ENCODE measurements around the gene STX12. TPM values are rescaled to one million over a fixed set of nuclear protein-coding genes. Genes with fewer than 3 reads are reported as not detected.

Gene STX12
- total and polyA plus RNA-seq, 2 experiments from 2014 or later: 6.1 to 9.0 TPM

DNA sequence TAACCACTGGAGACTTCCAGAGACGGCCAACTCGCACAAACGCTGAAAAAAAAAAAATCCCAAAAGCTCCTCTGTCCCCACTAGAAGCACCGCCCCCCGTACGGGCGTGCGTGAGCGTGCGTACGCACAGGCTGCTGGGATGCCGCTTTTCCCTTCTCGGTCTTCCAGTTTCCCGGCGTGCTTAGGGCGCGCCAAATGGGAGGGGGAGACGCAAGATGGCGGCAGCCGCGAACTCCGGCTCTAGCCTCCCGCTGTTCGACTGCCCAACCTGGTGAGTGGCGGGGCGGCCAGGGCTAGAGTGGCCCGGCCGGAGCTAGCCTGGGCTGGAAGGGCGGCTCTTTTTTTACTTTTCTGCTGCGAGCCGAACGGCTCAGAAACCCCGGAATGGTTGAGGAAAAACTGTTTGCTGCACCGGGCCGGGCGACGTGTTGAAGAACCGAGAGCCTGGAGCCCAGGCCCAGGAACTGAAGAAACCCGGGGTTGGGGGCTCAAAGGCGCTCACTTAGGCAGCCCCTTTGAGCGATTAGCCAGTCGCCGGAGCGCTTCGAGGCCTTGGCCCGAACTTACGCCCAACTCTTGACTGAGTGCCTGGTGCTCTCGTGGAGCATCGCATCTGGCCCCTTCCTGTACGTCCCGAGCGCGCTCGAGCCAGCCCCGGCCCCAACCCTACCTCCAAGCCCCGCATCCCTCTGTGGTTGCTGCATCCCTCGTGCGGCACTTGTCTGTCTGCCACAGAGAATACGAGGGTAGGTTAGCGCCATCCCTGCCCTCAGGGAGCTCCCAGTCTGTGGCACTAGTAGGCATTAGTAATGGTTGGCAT is 57.8 kb downstream of the STX12 start, which contains the start of gene PPP1R8 (continued):
- TF ChIP-seq, protein P1, sequence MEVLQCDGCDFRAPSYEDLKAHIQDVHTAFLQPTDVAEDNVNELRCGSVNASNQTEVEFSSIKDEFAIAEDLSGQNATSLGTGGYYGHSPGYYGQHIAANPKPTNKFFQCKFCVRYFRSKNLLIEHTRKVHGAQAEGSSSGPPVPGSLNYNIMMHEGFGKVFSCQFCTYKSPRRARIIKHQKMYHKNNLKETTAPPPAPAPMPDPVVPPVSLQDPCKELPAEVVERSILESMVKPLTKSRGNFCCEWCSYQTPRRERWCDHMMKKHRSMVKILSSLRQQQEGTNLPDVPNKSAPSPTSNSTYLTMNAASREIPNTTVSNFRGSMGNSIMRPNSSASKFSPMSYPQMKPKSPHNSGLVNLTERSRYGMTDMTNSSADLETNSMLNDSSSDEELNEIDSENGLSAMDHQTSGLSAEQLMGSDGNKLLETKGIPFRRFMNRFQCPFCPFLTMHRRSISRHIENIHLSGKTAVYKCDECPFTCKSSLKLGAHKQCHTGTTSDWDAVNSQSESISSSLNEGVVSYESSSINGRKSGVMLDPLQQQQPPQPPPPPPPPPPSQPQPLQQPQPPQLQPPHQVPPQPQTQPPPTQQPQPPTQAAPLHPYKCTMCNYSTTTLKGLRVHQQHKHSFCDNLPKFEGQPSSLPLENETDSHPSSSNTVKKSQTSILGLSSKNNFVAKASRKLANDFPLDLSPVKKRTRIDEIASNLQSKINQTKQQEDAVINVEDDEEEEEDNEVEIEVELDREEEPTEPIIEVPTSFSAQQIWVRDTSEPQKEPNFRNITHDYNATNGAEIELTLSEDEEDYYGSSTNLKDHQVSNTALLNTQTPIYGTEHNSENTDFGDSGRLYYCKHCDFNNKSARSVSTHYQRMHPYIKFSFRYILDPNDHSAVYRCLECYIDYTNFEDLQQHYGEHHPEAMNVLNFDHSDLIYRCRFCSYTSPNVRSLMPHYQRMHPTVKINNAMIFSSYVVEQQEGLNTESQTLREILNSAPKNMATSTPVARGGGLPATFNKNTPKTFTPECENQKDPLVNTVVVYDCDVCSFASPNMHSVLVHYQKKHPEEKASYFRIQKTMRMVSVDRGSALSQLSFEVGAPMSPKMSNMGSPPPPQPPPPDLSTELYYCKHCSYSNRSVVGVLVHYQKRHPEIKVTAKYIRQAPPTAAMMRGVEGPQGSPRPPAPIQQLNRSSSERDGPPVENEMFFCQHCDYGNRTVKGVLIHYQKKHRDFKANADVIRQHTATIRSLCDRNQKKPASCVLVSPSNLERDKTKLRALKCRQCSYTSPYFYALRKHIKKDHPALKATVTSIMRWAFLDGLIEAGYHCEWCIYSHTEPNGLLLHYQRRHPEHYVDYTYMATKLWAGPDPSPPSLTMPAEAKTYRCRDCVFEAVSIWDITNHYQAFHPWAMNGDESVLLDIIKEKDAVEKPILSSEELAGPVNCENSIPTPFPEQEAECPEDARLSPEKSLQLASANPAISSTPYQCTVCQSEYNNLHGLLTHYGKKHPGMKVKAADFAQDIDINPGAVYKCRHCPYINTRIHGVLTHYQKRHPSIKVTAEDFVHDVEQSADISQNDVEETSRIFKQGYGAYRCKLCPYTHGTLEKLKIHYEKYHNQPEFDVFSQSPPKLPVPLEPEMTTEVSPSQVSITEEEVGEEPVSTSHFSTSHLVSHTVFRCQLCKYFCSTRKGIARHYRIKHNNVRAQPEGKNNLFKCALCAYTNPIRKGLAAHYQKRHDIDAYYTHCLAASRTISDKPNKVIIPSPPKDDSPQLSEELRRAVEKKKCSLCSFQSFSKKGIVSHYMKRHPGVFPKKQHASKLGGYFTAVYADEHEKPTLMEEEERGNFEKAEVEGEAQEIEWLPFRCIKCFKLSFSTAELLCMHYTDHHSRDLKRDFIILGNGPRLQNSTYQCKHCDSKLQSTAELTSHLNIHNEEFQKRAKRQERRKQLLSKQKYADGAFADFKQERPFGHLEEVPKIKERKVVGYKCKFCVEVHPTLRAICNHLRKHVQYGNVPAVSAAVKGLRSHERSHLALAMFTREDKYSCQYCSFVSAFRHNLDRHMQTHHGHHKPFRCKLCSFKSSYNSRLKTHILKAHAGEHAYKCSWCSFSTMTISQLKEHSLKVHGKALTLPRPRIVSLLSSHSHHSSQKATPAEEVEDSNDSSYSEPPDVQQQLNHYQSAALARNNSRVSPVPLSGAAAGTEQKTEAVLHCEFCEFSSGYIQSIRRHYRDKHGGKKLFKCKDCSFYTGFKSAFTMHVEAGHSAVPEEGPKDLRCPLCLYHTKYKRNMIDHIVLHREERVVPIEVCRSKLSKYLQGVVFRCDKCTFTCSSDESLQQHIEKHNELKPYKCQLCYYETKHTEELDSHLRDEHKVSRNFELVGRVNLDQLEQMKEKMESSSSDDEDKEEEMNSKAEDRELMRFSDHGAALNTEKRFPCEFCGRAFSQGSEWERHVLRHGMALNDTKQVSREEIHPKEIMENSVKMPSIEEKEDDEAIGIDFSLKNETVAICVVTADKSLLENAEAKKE (CRISPR knock-in tag; IDR thresholded peaks at IDR 0.05): no peak

GRCh38 chr1:27831568-27832410 is 58.8 kb downstream of the STX12 start:
- H3K27ac Mint-ChIP-seq: peak overlapping the region; percentile 99
- Histone ChIP-seq H3K27ac (ENCODE audit: low read depth) (no peak overlapping the region), H3K4me1 (ENCODE audit: insufficient read depth) (peaks cover 8% of the 10 kb centered on the region; the same call in 1 of the 2 replicates), H2AFZ (peak overlapping the region; percentile 73; the same call in 1 of the 2 replicates), H3K9me2 (ENCODE audit: insufficient read depth) (no peaks in the 10 kb centered on the region), H3K27me3 (ENCODE audit: insufficient read depth) (no peaks in the 10 kb centered on the region), H3K79me2 (replicated peaks; ENCODE audit: insufficient read depth) (peaks cover 60% of the 10 kb centered on the region), H3F3A (replicated peaks; ENCODE audit: low read depth) (no peaks in the 10 kb centered on the region; the same call in 1 of the 2 replicates), H4K20me1 (replicated peaks; ENCODE audit: insufficient read depth) (peaks cover 4% of the 10 kb centered on the region), H3K4me2 (peak overlapping the region; percentile 83), H3K4me3 (peak overlapping the region; percentile 82), H3K36me3 (ENCODE audit: insufficient read depth) (peaks cover 13% of the 10 kb centered on the region)
- H3K36me3 Mint-ChIP-seq (ENCODE audit: low read depth): peaks cover 23% of the 10 kb centered on the region
- TF ChIP-seq ZNF331 (CRISPR knock-in tag; IDR thresholded peaks at IDR 0.05; ENCODE audit: low read depth) (no peak), JUNB (IDR thresholded peaks at IDR 0.05; ENCODE audit: unreplicated experiment) (no peak), EZH2phosphoT487 (IDR thresholded peaks at IDR 0.05; ENCODE audit: unreplicated experiment) (no peak), CREB1 (CRISPR knock-in tag; IDR thresholded peaks at IDR 0.05; ENCODE audit: low read depth) (no peak), EZH2 (IDR thresholded peaks at IDR 0.05; ENCODE audit: low read depth, unreplicated experiment) (no peak), STAT1 (IDR thresholded peaks at IDR 0.05; ENCODE audit: unreplicated experiment) (no peak)
- TF ChIP-seq, protein P2, sequence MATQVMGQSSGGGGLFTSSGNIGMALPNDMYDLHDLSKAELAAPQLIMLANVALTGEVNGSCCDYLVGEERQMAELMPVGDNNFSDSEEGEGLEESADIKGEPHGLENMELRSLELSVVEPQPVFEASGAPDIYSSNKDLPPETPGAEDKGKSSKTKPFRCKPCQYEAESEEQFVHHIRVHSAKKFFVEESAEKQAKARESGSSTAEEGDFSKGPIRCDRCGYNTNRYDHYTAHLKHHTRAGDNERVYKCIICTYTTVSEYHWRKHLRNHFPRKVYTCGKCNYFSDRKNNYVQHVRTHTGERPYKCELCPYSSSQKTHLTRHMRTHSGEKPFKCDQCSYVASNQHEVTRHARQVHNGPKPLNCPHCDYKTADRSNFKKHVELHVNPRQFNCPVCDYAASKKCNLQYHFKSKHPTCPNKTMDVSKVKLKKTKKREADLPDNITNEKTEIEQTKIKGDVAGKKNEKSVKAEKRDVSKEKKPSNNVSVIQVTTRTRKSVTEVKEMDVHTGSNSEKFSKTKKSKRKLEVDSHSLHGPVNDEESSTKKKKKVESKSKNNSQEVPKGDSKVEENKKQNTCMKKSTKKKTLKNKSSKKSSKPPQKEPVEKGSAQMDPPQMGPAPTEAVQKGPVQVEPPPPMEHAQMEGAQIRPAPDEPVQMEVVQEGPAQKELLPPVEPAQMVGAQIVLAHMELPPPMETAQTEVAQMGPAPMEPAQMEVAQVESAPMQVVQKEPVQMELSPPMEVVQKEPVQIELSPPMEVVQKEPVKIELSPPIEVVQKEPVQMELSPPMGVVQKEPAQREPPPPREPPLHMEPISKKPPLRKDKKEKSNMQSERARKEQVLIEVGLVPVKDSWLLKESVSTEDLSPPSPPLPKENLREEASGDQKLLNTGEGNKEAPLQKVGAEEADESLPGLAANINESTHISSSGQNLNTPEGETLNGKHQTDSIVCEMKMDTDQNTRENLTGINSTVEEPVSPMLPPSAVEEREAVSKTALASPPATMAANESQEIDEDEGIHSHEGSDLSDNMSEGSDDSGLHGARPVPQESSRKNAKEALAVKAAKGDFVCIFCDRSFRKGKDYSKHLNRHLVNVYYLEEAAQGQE (IDR thresholded peaks at IDR 0.05; ENCODE audit: unreplicated experiment): no peak
- peak overlapping the region; percentile 88 for H3K4me3 Mint-ChIP-seq
- no peaks in the 10 kb centered on the region for H3K9me3 Mint-ChIP-seq
- no peak for ATAC-seq
- peaks cover 10% of the 10 kb centered on the region; the same call in 2 of the 3 replicates for H3K4me1 Mint-ChIP-seq
- peaks cover 7% of the 10 kb centered on the region for H3K27me3 Mint-ChIP-seq (ENCODE audit: insufficient read depth, low read depth, poor library complexity)
- DNase-seq (ENCODE audit: low spot score): no peak

All from GM23338 (cell line).